ENCODE results near the gene RGS6.

The RGS6 gene

GRCh38 chr14:72597252-72598233 is 665.3 kb downstream of the RGS6 start:
- no peak for DNase-seq

GRCh38 chr14:72598306-72598705 is 666.1 kb downstream of the RGS6 start:
- no peak for DNase-seq

GRCh38 chr14:72599579-72600470 is 667.6 kb downstream of the RGS6 start:
- no peak for DNase-seq

GRCh38 chr14:72600551-72601330 is 668.5 kb downstream of the RGS6 start:
- no peak for DNase-seq

GRCh38 chr14:72603639-72604038 is 671.4 kb downstream of the RGS6 start:
- no peak for DNase-seq

GRCh38 chr14:72604133-72604532 is 671.9 kb downstream of the RGS6 start:
- no peak for DNase-seq

GRCh38 chr14:72605096-72605920 is 673.1 kb downstream of the RGS6 start:
- DNase-seq = no peak

GRCh38 chr14:72605921-72606220 is 673.6 kb downstream of the RGS6 start:
- no peak for DNase-seq

GRCh38 chr14:72606879-72607278 is 674.6 kb downstream of the RGS6 start:
- DNase-seq = no peak

- DNase-seq = peak; percentile 43
Observed at GRCh38 chr14:72607386-72608130, 675.3 kb downstream of the RGS6 start.

- DNase-seq = peak; percentile 78
Observed at GRCh38 chr14:72608391-72609204, 676.4 kb downstream of the RGS6 start.

- no peak for DNase-seq
Observed at GRCh38 chr14:72609205-72609916, 677.1 kb downstream of the RGS6 start.

- DNase-seq = no peak
Observed at GRCh38 chr14:72610096-72610830, 678.0 kb downstream of the RGS6 start.

GRCh38 chr14:72610831-72611200 is 678.6 kb downstream of the RGS6 start:
- no peak for DNase-seq

GRCh38 chr14:72611506-72611905 is 679.3 kb downstream of the RGS6 start:
- DNase-seq = no peak

GRCh38 chr14:72612041-72612440 is 679.8 kb downstream of the RGS6 start:
- DNase-seq = no peak

GRCh38 chr14:72613231-72613974 is 681.2 kb downstream of the RGS6 start:
- DNase-seq = no peak

- no peak for DNase-seq
Observed at GRCh38 chr14:72613975-72614319, 681.7 kb downstream of the RGS6 start.

Measured in kidney glomerular epithelial cell (primary cell).